Subcutaneous abdominal adipose tissue (tissue), 5 donors: ENCODE results near the gene CLDN15.

Experiments used
- H3K27ac ChIP-seq: one replicate; pipeline ENCODE4 v1.7.0; 2013; ENCODE audit warnings: low read depth, mild to moderate bottlenecking, inconsistent platforms, low read length, moderate library complexity
- H3K27me3 ChIP-seq, 5 donors: one replicate each; pipeline ENCODE4 v1.7.0; 2013; ENCODE audit warnings: low read length in 5 of 5, inconsistent platforms in 1 of 5; ENCODE audit not compliant: control insufficient read depth in 5 of 5, insufficient read depth in 4 of 5
- H3K36me3 ChIP-seq, 5 donors: one replicate each; pipeline ENCODE4 v1.7.0; 2013; ENCODE audit warnings: low read length in 5 of 5; ENCODE audit not compliant: control insufficient read depth in 5 of 5, insufficient read depth in 5 of 5
- H3K4me1 ChIP-seq, 5 donors: one replicate each; pipeline ENCODE4 v1.7.0; 2013; ENCODE audit warnings: low read length in 5 of 5, mild to moderate bottlenecking in 3 of 5, moderate library complexity in 1 of 5; ENCODE audit not compliant: control insufficient read depth in 5 of 5, insufficient read depth in 5 of 5
- H3K4me3 ChIP-seq, 5 donors: one replicate each; pipeline ENCODE4 v1.7.0; 2013; ENCODE audit warnings: low read length in 5 of 5, low read depth in 1 of 5
- H3K9ac ChIP-seq, 5 donors: one replicate each; pipeline ENCODE4 v1.7.0; 2013; ENCODE audit warnings: low read length in 5 of 5, mild to moderate bottlenecking in 4 of 5, moderate library complexity in 3 of 5
- H3K9me3 ChIP-seq, 5 donors: one replicate each; pipeline ENCODE4 v1.7.0; 2013; ENCODE audit warnings: low read length in 5 of 5; ENCODE audit not compliant: control insufficient read depth in 5 of 5
- donor health status: healthy.
- donor health status: healthy.
- donor health status: healthy.
- donor health status: healthy.
- donor health status: healthy.

Gene CLDN15

DNA sequence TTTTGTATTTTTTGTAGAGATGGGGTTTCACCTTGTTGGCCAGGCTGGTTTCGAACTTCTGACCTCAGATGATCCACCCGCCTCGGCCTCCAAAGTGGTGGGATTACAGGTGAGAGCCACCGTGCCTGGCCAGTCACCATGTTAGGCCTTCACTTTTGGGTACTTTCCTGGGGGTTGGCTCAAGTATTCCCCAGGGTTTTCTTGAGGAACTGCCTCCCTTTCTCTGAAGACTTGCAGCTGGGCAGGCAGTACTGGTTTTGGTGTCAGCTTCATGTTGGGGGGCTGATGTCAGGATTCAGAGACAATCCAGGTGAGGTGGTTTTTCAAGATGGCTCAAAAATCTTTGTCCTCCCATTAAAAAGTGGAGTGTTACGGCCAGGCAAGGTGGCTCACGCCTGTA is 12.0 kb downstream of the CLDN15 start:
- no peak overlapping the region for H3K9ac ChIP-seq
- no peaks in the 10 kb centered on the region for H3K9me3 ChIP-seq
- H3K4me1 ChIP-seq, result peaks cover 0 to 5% (median under 1%) of the 10 kb centered on the region in 5 donors
- no peak overlapping the region for H3K27ac ChIP-seq
- peaks cover 0 to 62% (median 53%) of the 10 kb centered on the region in 5 donors for H3K36me3 ChIP-seq
- no peak overlapping the region for H3K4me3 ChIP-seq
- no peaks in the 10 kb centered on the region for H3K27me3 ChIP-seq

DNA sequence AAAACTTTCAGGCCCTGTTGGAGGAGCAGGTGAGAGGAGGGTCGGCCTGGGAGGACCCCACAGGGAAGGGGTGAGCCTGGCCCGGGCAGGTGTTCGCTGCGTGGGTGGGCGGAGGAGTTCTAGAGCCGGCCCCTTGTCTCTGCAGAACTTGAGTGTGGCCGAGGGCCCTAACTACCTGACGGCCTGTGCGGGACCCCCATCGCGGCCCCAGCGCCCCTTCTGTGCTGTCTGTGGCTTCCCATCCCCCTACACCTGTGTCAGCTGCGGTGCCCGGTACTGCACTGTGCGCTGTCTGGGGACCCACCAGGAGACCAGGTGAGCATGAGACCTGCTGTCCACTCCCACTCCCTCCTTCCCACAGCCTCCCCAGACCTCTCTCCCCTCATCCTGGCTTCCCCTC is 14.1 kb downstream of the CLDN15 start:
- peaks cover 4 to 22% (median 18%) of the 10 kb centered on the region in 5 donors for H3K4me1 ChIP-seq
- no peak overlapping the region for H3K9ac ChIP-seq
- no peak overlapping the region for H3K27ac ChIP-seq
- no peak overlapping the region for H3K4me3 ChIP-seq
- H3K36me3 ChIP-seq, result peaks cover 0 to 51% (median 47%) of the 10 kb centered on the region in 5 donors
- no peaks in the 10 kb centered on the region for H3K27me3 ChIP-seq
- no peaks in the 10 kb centered on the region for H3K9me3 ChIP-seq

DNA sequence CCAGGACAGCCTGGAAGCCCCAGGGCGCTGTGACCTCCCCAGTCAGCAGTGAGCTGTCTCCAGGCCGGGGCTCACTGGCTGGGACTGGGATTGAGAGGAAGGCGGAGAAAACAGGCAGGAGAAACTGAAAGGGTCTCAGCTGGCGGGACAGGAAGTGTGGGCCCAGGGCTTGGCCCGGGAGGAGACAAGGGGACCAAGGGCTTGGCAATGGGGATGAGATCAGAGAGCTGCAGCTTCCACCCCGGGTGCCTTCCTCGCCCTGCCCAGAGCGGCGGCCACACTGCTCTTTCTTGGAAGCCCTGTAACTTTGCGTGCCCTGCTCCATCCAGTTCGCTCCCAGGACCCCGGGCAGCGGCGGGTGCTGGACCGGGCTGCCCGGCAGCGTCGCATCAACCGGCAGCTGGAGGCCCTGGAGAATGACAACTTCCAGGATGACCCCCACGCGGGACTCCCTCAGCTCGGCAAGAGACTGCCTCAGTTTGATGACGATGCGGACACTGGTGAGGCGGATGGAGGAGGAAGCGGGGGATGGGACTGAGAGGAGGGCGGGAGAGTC is 15.2 kb downstream of the CLDN15 start:
- Histone ChIP-seq H3K4me1 (peaks cover 4 to 31% (median 22%) of the 10 kb centered on the region in 5 donors), H3K4me3 (no peak overlapping the region), H3K9me3 (no peaks in the 10 kb centered on the region), H3K27ac (no peak overlapping the region), H3K27me3 (no peaks in the 10 kb centered on the region), H3K9ac (no peak overlapping the region), H3K36me3 (peaks cover 0 to 43% (median 40%) of the 10 kb centered on the region in 5 donors)

DNA sequence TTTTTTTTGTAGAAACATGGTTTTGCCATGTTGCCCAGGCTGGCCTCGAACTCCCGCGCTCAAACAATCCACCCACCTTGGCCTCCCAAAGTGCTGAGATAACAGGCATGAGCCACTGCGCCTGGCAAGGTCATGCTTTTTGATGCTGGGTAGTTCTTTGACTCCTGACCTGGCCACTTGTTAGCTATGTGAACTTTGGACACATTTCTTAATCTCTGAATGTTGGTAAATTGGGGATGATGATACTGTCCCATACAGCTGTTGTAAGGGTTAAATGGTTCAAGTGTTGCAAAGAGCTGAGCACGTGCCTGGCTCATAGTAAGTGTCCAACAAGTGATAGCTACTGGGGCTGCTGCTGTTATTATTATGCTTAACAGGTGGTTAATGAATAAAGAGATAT is 17.3 kb downstream of the CLDN15 start:
- peaks cover 0 to 36% (median 34%) of the 10 kb centered on the region in 5 donors for H3K36me3 ChIP-seq
- H3K27me3 ChIP-seq, result no peaks in the 10 kb centered on the region
- no peak overlapping the region for H3K27ac ChIP-seq
- no peaks in the 10 kb centered on the region for H3K9me3 ChIP-seq
- peaks cover 6 to 47% (median 36%) of the 10 kb centered on the region in 5 donors for H3K4me1 ChIP-seq
- no peak overlapping the region for H3K9ac ChIP-seq
- no peak overlapping the region for H3K4me3 ChIP-seq

DNA sequence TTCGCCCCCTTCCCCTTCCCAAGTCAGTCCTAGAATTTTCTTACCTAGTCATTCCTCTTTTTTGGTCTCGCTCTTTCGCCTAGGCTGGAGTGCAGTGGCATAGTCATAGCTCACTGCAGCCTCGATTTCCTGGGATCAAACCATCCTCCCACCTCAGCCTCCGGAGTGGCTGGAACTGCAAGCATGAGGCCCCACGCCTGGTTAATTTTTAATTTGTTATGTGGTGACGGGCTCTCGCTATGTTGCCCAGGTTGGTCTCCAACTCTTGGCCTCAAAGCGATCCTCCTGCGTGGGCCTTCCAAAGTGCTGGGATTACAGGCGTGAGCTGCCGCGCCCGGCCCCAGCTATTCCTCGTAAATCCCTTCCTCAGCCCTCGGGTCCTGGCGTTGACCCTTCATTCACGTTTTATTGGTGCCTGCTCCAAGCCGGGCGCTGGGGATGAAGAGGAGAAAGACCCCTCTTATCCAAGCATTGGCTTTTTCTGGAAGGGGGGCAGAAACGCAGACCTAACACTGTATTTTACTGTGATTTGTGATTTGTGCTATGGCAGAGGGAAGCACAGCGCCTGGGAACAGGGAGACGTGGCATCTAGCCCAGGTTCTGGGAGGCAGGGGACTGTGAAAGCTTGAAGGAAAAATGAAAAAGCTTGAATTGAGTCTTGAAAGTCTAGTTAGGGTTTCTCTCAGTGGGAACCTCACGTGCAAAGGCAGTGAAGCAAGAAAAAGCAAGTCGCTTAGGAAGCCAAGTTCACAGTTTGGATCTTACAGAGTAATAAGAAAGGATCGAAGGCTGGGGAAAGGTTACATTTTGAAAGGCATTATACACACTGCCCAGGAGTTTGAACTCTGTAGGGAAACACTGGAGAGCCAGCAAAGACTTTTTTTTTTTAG is 19.1 kb downstream of the CLDN15 start:
- peaks cover 0 to 28% (median 21%) of the 10 kb centered on the region in 5 donors for H3K36me3 ChIP-seq
- peaks cover 6 to 47% (median 41%) of the 10 kb centered on the region in 5 donors for H3K4me1 ChIP-seq
- H3K27me3 ChIP-seq, result no peaks in the 10 kb centered on the region
- H3K9ac ChIP-seq, result peak overlapping the region in 4 of 5 donors; percentile 56 to 94 (median 84)
- no peaks in the 10 kb centered on the region for H3K9me3 ChIP-seq
- H3K27ac ChIP-seq, result peak overlapping the region; percentile 96
- H3K4me3 ChIP-seq, result peak overlapping the region; percentile 76 to 97 (median 84)

DNA sequence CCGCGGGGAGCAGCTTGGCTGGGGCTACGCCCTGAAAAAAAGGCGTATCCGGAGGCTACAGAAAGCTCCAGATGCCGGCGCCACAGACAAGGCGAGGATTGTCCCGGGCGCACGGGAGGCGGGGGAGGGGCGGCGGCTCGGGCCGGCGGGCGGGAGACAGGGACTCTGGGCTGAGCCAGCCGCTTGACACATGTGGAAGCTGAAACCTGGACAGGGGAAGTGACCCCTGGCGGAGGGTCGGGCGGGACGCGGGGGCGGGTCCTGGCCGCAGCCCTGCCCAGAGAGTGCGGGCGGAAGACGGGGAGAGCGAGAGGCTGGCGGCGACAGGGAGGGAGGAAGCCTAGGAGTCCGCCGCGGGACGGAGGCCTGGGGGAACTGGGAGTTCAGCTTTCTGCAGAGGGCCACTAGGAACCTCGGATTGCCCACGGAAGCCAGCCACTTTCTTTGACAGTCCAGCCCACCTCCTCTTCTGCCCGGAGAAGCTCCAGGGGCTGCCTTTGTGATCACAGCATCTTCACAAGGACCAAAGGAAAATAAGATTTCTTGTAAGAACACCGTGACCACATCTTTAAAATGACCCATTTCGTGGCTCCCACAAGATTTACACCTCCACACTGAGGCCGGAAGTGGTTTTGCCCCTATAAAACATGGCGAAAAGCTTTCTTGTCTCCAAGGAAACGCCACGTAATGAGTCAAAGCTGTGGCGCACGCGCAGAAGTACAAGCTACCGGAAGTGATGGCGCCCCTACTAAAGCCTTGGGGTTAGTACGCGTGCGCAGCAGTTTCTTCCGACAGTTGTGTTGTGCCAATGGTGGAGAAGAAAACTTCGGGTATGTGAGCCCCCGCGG is 20.0 kb downstream of the CLDN15 start, which contains the start of the genes PLOD3 and ZNHIT1:
Gene PLOD3, minus strand, starts transcription at position 194 of the 848 bp plus-strand sequence. CDS start 307 bp downstream, outside the sequence.
Gene ZNHIT1, plus strand, starts transcription at position 778 of the 848 bp plus-strand sequence. Its CDS starts 31 bp downstream, at position 809.
- H3K27ac ChIP-seq, result peak within 1 kb of the TSS; percentile 96
- peaks cover 6 to 47% (median 41%) of the 10 kb centered on the region in 5 donors for H3K4me1 ChIP-seq
- H3K9ac ChIP-seq, result peak within 1 kb of the TSS; percentile 56 to 94 (median 87)
- no peaks in the 10 kb centered on the region for H3K9me3 ChIP-seq
- H3K4me3 ChIP-seq, result peak within 1 kb of the TSS; percentile 76 to 97 (median 84)
- H3K36me3 ChIP-seq, result peaks cover 0 to 26% (median 18%) of the 10 kb centered on the region in 5 donors
- no peaks in the 10 kb centered on the region for H3K27me3 ChIP-seq

DNA sequence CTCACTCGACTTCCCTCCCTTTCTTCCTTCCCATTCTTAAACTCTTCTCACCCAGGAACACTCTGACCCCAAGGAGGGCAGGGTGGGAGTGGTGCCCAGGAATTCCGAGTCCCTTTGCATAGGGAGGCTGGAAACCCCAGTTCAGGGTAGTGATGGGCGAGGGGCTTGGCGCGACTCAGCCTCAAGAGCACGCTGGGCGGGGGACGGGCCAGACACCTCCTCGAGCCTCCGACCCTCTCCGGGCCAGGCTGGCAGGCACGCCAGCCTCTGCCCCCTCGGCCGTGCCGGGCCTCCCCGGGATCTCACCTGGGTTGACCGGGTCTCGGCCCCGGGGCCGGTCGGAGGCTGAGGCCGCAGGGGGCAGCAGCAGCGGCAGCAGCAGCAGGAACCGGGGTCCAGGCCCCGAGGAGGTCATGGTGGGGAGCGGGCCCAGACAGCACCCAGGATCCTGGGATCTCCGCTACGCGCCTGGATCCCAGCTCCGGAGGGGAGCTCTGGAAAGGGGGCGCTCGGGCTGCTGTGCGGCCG is 20.7 kb downstream of the CLDN15 start:
- peak overlapping the region; percentile 96 for H3K27ac ChIP-seq
- peaks cover 0 to 30% (median 22%) of the 10 kb centered on the region in 5 donors for H3K36me3 ChIP-seq

DNA sequence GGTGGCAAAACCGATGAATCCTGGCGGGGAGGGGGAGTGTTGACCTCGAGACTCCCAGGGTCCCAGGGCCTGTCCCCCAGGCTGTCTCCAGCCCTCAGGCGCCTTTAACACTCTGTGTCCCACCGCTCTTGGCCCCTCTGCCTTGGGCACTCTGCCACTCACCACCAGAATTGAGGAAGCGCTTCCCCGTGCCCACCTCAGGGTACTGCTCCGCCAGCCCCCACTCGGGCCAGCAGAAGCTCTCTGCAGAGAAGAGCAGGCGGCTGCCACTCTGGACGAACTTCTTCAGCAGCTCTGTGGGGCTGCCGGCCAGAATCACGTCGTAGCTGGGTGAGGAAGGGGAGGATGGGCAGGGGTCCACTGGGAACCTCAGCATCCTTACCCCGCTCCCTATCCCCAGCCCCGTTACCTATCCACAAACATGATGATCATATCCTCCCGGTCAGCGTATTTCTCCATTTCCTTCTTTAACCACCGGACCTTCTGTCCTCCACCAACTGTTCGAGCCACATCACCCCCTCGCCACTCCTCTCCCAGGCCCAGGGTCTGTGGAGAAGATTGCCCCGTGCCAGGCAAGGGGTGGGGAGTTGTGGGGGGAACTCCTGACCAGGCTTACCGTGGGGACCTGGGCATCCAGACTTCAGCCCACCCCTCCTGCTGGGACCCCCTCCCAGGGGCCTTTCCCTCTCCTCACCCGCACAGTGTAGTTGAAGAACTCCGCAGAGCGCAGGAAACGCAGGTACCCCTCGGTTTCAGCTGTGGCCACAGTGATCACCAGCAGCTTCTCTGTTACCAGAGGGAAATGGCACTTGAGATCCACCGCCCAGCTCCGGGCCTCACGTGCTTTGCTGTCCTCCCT is 21.4 kb downstream of the CLDN15 start:
- H3K36me3 ChIP-seq, result peaks cover 0 to 37% (median 24%) of the 10 kb centered on the region in 5 donors
- H3K4me3 ChIP-seq, result peak overlapping the region; percentile 76 to 94 (median 84)
- H3K9me3 ChIP-seq, result no peaks in the 10 kb centered on the region
- peaks cover 6 to 47% (median 41%) of the 10 kb centered on the region in 5 donors for H3K4me1 ChIP-seq
- H3K27me3 ChIP-seq, result no peaks in the 10 kb centered on the region
- peak overlapping the region; percentile 56 to 94 (median 77) for H3K9ac ChIP-seq
- peak overlapping the region; percentile 96 for H3K27ac ChIP-seq

More for the DNA sequence above, 20.7 kb downstream of the CLDN15 start:
- H3K4me1 ChIP-seq, result peaks cover 6 to 47% (median 41%) of the 10 kb centered on the region in 5 donors
- H3K27me3 ChIP-seq, result no peaks in the 10 kb centered on the region
- no peaks in the 10 kb centered on the region for H3K9me3 ChIP-seq
- H3K9ac ChIP-seq, result peak overlapping the region; percentile 56 to 94 (median 77)
- H3K4me3 ChIP-seq, result peak overlapping the region; percentile 76 to 94 (median 84)
